ENCODE measurements around the gene IWS1.
"Not testable (repeated sequence)": the region's sequence is repeated elsewhere in the genome, so short reads cannot be mapped to it uniquely, and the experiment has no call there.

The IWS1 gene

DNA sequence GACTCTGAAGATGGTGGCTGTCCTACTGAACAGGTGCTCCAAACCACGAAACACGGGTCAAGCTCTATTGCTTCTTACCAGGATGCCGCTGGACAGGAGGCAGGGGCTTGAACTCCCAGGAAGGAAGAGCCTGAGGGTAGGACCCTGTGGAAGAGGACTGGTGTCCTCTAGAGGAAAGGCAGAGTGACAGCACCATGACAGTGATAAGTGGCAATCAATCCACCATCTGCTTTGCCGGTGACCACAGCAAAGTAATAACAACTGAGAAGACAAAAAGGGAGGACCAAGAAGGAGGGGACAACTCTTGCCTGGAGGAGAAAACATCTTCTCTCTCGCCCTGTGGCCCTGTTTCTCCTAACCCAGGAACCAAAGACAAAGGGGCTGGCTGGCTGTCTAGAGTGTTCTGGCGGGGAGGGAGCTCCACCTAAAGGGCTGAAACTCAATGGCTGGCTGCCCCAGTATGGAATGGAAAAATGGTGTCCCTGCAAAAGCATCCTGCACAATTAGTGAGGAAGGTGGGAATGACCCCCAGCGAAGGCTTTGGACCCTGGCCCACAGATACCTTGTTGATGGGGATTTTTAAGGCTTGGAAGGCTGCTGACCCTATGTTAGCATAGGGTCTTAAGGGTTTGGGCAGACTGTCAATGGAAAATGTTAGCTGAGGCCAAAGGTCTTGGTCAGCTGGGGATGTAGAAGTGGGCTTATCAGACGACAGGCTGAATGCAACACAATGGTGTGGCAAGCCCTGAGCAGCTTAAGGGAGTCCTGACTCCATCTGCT, 72.7 kb downstream of the IWS1 start:
- no peak for DNase-seq

DNA sequence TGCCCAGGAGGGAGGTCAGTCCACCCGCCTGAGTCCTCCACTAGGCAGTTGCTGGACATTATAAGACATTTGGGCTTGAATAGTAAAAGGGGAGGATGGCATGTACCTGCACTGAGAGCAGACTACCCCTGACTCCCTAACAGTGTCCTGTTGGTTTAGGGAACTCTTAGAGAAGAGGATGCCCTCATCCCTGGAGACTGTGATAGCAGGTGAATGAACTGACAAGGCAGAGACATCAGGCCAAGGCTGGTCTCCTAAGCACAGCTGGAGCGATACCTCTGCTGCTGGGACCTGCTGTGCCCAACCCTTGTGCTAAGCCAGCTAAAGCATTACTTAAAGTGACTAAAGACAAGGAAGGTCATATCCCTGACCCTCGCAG, 73.3 kb downstream of the IWS1 start:
- DNase-seq: no peak

DNA sequence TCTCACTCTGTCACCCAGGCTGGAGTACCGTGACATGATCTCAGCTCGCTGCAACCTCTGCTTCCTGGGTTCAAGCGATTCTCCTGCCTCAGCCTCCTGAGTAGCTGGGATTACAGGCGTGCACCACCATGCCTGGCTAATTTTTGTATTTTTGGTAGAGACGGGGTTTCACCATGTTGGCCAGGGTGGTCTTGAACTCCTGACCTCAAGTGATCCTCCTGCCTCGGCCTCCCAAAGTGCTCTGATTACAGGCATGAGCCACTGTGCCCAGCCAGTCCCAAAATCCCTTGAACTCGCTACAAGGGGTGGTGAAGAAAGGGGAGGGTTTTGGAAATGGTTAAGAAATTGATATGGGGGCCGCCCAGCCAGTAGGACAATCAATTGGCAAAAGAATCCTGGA, 73.9 kb downstream of the IWS1 start:
- DNase-seq: not testable (repeated sequence)

DNA sequence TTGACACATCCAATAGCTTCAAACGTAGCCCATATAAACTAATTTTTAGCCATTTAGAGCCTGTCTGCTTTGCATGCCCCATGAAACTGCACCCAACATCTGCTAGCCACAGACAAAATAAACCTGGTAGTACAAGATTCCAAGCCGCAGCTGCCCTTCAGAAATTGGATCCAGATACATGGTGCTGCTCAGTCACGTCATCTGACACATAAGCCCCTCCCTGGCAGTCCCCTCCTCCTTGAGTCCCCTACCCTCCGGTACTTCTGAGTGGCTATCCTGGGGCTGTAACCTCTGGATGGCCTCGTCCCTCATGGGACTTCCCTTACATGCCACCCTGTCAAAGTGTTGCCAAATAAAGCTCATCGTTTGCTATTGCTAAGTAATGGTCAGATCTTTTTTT, 74.3 kb downstream of the IWS1 start:
- DNase-seq: no peak

DNA sequence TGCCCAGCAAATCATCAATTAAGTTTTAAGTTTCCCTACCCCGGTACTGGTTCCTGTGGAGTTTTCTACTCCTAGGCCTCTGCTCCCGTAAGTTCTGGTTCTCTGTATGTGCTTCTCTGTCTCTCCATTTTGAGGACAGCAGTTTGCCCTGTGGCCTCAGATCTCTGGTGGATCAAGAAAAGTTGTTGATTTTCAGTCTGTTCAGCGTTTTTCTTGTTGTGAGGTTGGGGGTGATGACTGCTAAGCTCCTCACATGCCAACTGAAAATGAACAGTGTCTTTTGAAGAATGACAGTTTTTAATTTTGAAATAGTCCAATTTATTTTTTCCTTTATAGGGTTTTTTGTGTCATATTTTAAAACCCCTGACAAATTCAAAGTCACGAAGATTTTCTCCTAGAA, 76.4 kb downstream of the IWS1 start:
- no peak for DNase-seq

- no peak for DNase-seq
Measured at GRCh38 chr2:127449414-127449813, 76.9 kb downstream of the IWS1 start.

GRCh38 chr2:127448526-127448925, 77.8 kb downstream of the IWS1 start:
- DNase-seq: no peak

GRCh38 chr2:127439343-127439742, 86.9 kb downstream of the IWS1 start:
- DNase-seq: no peak

DNA sequence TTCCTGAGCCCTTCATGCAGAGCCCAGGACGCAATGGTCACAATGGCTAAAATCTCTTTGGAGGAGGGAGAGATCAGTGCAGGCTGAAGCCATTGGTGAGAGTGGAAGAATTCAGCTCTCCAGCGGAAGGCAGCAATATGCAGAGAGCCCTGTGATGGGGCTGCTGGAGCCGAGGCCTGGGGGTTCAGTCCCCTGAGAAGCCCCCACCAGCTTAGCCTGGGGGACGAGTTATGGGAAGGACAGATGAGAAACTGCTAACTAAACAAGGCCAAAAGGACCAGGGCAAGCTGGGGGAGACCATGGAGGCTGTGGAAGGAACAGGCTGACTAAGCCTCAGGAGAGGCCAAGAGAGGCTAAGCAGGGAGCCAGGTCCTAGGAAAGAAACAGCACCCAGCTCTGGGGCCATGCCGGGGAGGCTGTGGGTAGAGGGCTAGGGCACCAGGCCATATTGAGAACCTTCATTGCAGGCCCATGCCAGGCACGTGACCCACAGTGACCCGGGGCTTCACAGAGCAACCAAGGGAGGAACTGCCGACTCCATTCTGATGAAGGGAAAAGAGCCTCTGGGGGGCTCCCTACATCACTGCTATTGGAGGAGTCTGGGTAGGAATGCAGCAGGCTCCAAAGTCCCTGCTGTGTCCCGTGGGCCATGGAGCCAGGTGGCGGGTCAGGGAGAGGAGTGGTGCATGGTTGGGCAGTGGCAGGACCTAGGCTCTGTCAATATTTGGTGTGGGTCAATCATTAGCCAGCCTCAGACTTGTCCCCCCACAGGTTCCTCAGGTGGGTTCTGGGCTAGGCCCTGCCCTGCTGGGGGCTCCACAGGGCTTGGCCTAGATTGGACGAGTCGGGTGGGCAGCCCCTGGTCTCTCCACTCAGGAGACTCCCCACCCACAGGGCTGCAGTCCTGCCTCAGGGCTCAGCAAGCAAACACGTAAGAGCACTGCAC, 88.2 kb downstream of the IWS1 start:
- no peak for DNase-seq

GRCh38 chr2:127437056-127437455, 89.2 kb downstream of the IWS1 start:
- no peak for DNase-seq

DNA sequence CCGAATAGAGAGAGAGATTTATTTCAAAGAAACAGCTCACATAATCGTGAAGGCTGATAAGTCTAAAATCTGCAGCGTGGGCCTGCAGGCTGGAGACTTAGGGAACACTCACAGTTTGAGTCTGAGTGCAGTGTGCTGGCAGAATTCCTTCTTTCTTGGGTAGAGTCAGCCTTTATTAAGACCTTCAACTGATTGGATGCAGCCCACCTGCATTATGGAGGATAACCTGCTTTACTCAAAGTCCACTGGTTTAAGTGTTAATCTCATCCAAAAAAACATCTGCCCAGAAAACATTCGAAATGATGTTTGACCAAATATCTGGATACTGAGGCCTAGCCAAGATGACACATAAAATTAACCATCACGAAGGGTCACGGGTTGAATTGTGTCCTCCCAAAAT, 91.8 kb downstream of the IWS1 start:
- DNase-seq: no peak

DNA sequence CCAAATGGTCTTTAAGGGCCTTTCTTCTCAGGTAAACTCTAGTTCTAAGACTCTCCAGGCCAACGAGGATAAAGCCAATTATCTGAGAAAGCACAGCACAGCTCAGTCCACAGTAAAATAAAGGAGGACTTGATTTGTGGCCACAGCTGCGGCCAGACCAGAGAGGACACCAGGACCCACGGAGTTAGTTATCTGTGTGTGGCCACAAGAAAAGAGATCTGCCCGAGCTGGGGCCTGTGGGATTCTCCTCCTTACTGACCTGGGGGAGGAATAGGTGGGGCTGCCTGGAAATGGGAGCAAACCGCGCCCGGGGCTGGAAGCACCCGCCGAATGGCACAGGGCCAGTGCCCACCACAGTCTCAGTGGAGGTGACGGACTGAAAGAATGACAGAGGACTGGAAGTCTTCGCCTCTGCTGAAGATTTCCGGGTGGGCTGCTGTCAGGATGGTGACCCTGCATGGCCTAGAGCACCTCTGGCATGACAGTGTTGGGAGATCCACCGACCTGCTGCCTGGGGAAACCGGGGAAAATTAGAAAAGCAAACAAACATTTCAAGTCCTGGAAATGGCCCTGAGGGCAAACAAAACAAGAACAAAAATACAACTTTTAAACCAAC, 94.8 kb downstream of the IWS1 start:
- no peak for DNase-seq

All from CD4-positive, alpha-beta T cell treated with Interleukin-1 beta for 1 hour (primary cell).